GM10248 (cell line): ENCODE data around the gene GPR17.

Experiments used
- CTCF ChIA-PET: fragments of 300-600 bp; sonication (Branson Sonifier 250); formaldehyde crosslinking; extraction: SDS; loops from one replicate; lab custom pipeline; 2021; ENCODE audit warnings: antibody characterized with exemption; lab: Yijun Ruan, JAX
- POLR2A ChIA-PET: fragments of 350-650 bp; sonication (Branson Sonifier 250); formaldehyde crosslinking; extraction: SDS; loops from one replicate; lab custom pipeline; 2020; ENCODE audit warnings: antibody characterized with exemption; lab: Yijun Ruan, JAX
- DNase-seq: peaks from one replicate; pipeline ENCODE4 v3.0.0; 2012; ENCODE audit errors: extremely low spot score
- CTCF ChIP-seq: IDR thresholded peaks from 2 replicates; pipeline ENCODE4 v1.5.1; 2012; ENCODE audit warnings: mild to moderate bottlenecking, low read depth; ENCODE audit errors: extremely low read depth, missing control alignments, control extremely low read depth

Gene GPR17

GRCh38 chr2:127659408-127660290, 13.7 kb downstream of the GPR17 start:
- TF ChIP-seq CTCF = no peak
- CTCF ChIA-PET = interaction anchor here (0.9 to 1.6 kb wide), 2 partner anchors 10 to 69 kb away, joined by 3 to 4 read pairs; no protein-coding TSS in a partner anchor
- POLR2A ChIA-PET = no interaction called here
- no peak for DNase-seq

GRCh38 chr2:127660291-127660578, 14.3 kb downstream of the GPR17 start:
- POLR2A ChIA-PET = no interaction called here
- TF ChIP-seq CTCF = no peak
- CTCF ChIA-PET = interaction anchor here (0.9 to 1.6 kb wide), 2 partner anchors 10 to 69 kb away, joined by 3 to 4 read pairs; no protein-coding TSS in a partner anchor
- no peak for DNase-seq

- POLR2A ChIA-PET = no interaction called here
- CTCF ChIA-PET = interaction anchor here (1.6 kb wide), 1 partner anchor 70 kb away, joined by 3 read pairs; no protein-coding TSS in a partner anchor
- DNase-seq = no peak
- no peak for TF ChIP-seq CTCF
These were observed 15.2 kb downstream of the GPR17 start for GRCh38 chr2:127661072-127661649.

- POLR2A ChIA-PET = no interaction called here
These were observed 16.1 kb downstream of the GPR17 start for GRCh38 chr2:127661949-127662510.

GRCh38 chr2:127662937-127663565, 17.1 kb downstream of the GPR17 start:
- ChIA-PET CTCF (interaction anchor here (1.2 kb wide), 1 partner anchor 13 kb away, joined by 4 read pairs; no protein-coding TSS in a partner anchor), POLR2A (no interaction called here)
- no peak for TF ChIP-seq CTCF
- no peak for DNase-seq

More at GRCh38 chr2:127661949-127662510, 16.1 kb downstream of the GPR17 start:
- TF ChIP-seq CTCF = no peak
- no peak for DNase-seq
- CTCF ChIA-PET = no interaction called here

- ChIA-PET CTCF (interaction anchor here (1.0 to 1.2 kb wide), 2 partner anchors 12 to 13 kb away, joined by 3 to 4 read pairs; no protein-coding TSS in a partner anchor), POLR2A (no interaction called here)
- no peak for TF ChIP-seq CTCF
- no peak for DNase-seq
These were observed 17.7 kb downstream of the GPR17 start for GRCh38 chr2:127663566-127664064.
